GM19193 (cell line): ENCODE measurements around the gene DLX5.

Source experiments
- POLR2A ChIP-seq: IDR thresholded peaks from 4 replicates; pipeline ENCODE4 v1.6.1; 2011; ENCODE audit not compliant: insufficient read depth, insufficient read length; ENCODE audit errors: extremely low read depth

DLX5 gene

GRCh38 chr7:96987719-96988118 lies 36.9 kb downstream of the DLX5 start:
- no peak for TF ChIP-seq POLR2A

DNA sequence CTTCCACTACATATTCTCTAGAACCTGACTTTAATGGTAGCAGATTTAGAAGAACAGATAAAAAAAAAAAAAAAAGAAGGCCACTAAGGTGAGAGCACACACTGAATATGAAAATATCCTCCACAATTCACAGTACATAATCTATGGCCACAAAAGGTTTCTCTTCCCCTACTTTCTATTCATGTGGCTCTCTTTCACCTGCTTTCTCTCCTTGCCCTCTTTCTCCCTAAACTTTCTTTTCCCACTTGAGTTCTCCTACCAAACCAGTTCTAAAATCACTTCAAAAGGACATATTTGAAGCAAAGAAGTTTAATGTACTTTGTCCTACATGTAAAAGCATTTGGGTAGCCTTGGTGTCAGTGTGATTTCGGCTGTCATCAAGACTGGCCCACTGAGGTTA lies 37.7 kb downstream of the DLX5 start:
- no peak for TF ChIP-seq POLR2A

DNA sequence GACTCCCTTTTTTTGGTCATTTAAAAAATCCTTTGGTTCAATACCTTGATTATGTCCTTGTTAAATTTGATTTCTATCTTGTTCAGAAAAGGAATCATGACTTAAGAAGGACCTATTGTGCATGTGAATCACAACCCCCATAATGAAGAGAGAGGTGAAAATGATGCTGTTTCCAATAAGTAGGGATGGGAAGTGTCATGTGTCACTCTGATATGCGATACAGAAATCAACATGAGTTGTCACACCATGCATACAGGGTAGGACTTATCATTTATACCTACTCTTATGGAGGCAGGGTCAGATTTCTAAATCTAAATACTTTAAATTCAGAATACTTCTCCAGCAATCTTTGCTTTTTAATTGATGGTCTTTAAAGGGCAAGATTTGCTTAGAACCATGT lies 38.6 kb downstream of the DLX5 start:
- TF ChIP-seq POLR2A, result no peak

DNA sequence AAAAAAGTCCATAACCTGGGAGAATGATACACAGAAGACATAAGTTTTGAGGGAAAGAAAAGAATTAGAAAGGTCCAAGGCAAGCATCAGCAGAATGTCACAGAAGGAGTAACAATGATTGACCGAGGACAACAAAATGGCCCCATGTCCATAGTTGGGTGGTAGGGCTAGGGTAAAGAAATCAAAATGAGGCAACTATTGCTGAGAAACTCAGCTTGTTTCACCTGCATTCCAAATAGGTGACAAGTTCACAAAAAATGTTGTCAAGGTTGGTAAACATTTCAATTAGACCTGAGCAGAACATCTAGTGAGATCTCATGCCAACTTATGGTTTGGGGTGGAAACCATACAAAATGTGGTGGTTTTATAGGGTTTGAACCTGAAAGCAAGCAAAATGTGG lies 42.0 kb downstream of the DLX5 start:
- no peak for TF ChIP-seq POLR2A

- no peak for TF ChIP-seq POLR2A
Measured at GRCh38 chr7:96979551-96980276, 44.9 kb downstream of the DLX5 start.

DNA sequence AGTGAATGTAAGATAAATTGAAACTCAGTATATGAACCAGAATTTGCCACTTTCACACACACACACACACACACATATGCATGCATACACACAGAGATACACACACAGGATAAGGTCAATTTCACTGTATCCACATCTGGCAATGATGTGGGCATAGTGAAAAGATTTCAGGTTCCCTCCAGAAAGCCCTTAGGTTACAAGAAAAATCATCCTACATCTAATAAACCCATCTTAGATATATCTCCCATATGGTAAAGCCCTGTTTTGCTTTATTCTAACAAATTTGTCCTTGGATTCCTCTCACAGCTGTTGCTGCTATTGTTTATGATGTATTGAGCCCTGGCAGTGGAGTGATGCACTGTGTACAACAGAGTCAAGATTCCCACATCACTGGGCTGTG lies 47.2 kb downstream of the DLX5 start:
- TF ChIP-seq POLR2A, result no peak

- TF ChIP-seq POLR2A, result no peak
Measured at GRCh38 chr7:96976106-96976505, 48.5 kb downstream of the DLX5 start.

- TF ChIP-seq POLR2A, result no peak
Measured at GRCh38 chr7:96973986-96974385, 50.6 kb downstream of the DLX5 start.

- TF ChIP-seq POLR2A, result no peak
Measured at GRCh38 chr7:96970739-96971138, 53.9 kb downstream of the DLX5 start.
